ENCODE measurements around the gene MUC5B. TPM values are rescaled to one million over a fixed set of nuclear protein-coding genes. Genes with fewer than 3 reads are reported as not detected.
A peak's percentile ranks its signal among the peaks of the same experiment; 100 is the strongest.

MUC5B gene
- total RNA-seq, 2 donors from 2014 or later: not detected

DNA sequence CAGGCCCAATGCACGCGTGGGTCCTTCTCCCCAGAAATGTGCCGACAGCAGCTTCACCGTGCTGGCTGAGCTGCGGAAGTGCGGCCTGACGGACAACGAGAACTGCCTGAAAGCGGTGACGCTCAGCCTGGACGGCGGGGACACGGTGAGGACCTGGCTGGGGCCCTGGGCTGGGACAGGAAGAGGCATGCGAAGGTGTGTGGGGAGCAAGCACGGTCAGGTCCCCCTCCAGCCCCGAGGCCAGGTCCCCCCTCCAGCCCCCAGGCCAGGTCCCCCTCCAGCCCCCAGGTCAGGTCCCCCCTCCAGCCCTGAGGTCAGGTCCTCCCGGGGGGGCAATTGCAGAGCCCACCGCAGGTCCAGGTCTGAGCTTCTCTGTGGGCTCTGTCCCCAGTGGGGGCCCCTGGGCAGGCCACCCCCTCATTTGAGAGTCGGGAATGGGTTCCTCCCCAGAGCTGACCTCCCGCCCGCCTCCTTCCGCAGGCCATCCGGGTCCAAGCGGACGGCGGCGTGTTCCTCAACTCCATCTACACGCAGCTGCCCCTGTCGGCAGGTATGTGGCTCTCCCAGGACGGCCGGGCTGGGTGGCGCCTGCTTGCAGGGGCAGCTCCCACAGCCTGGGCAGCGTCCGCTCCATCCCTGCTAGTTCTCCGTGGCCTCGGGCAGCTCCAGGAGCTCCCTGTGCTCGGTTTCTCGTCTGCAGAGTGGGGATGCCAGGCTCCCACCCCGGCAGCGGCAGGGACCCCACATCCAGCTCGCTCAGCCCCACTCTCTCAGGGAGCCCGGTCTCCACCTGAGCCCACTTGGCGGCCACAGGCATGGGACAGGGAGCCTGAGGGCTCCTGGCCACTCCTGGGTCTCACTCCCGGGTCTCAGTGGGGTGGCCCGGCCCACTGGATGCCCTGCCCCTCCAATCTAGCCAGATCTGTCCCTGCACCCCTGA, 7.9 kb downstream of the MUC5B start:
- peak; percentile 59 for DNase-seq
- TF ChIP-seq, protein P1, sequence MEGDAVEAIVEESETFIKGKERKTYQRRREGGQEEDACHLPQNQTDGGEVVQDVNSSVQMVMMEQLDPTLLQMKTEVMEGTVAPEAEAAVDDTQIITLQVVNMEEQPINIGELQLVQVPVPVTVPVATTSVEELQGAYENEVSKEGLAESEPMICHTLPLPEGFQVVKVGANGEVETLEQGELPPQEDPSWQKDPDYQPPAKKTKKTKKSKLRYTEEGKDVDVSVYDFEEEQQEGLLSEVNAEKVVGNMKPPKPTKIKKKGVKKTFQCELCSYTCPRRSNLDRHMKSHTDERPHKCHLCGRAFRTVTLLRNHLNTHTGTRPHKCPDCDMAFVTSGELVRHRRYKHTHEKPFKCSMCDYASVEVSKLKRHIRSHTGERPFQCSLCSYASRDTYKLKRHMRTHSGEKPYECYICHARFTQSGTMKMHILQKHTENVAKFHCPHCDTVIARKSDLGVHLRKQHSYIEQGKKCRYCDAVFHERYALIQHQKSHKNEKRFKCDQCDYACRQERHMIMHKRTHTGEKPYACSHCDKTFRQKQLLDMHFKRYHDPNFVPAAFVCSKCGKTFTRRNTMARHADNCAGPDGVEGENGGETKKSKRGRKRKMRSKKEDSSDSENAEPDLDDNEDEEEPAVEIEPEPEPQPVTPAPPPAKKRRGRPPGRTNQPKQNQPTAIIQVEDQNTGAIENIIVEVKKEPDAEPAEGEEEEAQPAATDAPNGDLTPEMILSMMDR (conservative IDR thresholded peaks at IDR 0.05): no peak
- Mint-ChIP-seq H3K9me3 (no peaks in the 10 kb centered on the region), H3K36me3 (ENCODE audit: low read depth) (no peaks in the 10 kb centered on the region), H3K4me1 (no peaks in the 10 kb centered on the region), H3K27me3 (ENCODE audit: insufficient read depth) (no peaks in the 10 kb centered on the region), H3K4me3 (no peak overlapping the region), H3K27ac (no peak overlapping the region)
- Histone ChIP-seq H3K9ac (ENCODE audit: extremely low read depth, low read length, poor library complexity, severe bottlenecking) (no peak overlapping the region), H3K27ac (ENCODE audit: low read depth, low read length) (no peak overlapping the region), H3K4me1 (ENCODE audit: control insufficient read depth, insufficient read depth, low read length) (no peaks in the 10 kb centered on the region), H3K9me3 (ENCODE audit: control insufficient read depth, low read length) (no peaks in the 10 kb centered on the region), H3K27me3 (ENCODE audit: control insufficient read depth, insufficient read depth, low read length, poor library complexity, severe bottlenecking) (no peaks in the 10 kb centered on the region), H3K4me3 (ENCODE audit: low read length) (no peak overlapping the region), H3K36me3 (ENCODE audit: control insufficient read depth, insufficient read depth, low read length) (no peaks in the 10 kb centered on the region)
- WGBS, 2 experiments (ENCODE audit: insufficient coverage in 1 of 2, insufficient read length in 1 of 2): 86 to 91% methylated on average over 23 to 44 of the region's 45 CpGs

DNA sequence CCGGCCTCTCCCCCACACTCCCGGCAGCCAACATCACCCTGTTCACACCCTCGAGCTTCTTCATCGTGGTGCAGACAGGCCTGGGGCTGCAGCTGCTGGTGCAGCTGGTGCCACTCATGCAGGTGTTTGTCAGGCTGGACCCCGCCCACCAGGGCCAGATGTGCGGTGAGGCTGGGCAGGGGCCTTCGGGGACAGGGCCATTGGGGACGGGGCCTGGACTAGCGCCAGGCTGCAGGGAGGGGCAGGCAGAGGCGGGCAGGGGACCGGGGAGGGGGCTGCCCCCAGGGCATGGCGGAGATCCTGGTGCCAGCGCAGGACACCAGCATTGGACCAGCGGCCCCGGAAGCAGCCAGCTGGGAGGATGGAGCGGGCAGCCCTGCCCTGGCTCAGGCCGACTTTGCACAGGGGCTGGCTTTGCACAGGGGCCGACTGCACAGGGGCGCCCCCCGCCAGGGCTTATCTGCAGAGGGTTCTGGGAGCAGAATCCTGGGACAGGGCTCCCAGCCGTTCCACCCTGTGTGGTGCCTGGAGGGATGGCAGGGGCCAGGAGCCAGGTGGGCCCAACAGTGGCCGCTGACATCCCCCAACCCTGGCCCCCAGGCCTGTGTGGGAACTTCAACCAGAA, 8.6 kb downstream of the MUC5B start:
- peak; percentile 39 for DNase-seq
- no peak overlapping the region for H3K27ac ChIP-seq (ENCODE audit: low read depth, low read length)
- H3K9me3 ChIP-seq (ENCODE audit: control insufficient read depth, low read length): no peaks in the 10 kb centered on the region
- TF ChIP-seq, protein P1 (conservative IDR thresholded peaks at IDR 0.05): no peak
- H3K4me3 ChIP-seq (ENCODE audit: low read length): no peak overlapping the region
- H3K27me3 ChIP-seq (ENCODE audit: control insufficient read depth, insufficient read depth, low read length, poor library complexity, severe bottlenecking): no peaks in the 10 kb centered on the region
- no peak overlapping the region for H3K27ac Mint-ChIP-seq
- H3K9ac ChIP-seq (ENCODE audit: extremely low read depth, low read length, poor library complexity, severe bottlenecking): no peak overlapping the region
- no peak overlapping the region for H3K4me3 Mint-ChIP-seq
- H3K4me1 Mint-ChIP-seq: no peaks in the 10 kb centered on the region
- H3K9me3 Mint-ChIP-seq: no peaks in the 10 kb centered on the region
- no peaks in the 10 kb centered on the region for H3K36me3 Mint-ChIP-seq (ENCODE audit: low read depth)
- H3K27me3 Mint-ChIP-seq (ENCODE audit: insufficient read depth): no peaks in the 10 kb centered on the region
- WGBS, 2 experiments (ENCODE audit: insufficient coverage in 1 of 2, insufficient read length in 1 of 2): 87 to 92% methylated on average over 9 to 22 of the region's 22 CpGs
- no peaks in the 10 kb centered on the region for H3K36me3 ChIP-seq (ENCODE audit: control insufficient read depth, insufficient read depth, low read length)
- H3K4me1 ChIP-seq (ENCODE audit: control insufficient read depth, insufficient read depth, low read length): no peaks in the 10 kb centered on the region

GRCh38 chr11:1232021-1232882, 9.4 kb downstream of the MUC5B start:
- Histone ChIP-seq H3K9ac (ENCODE audit: extremely low read depth, low read length, poor library complexity, severe bottlenecking) (no peak overlapping the region), H3K36me3 (ENCODE audit: control insufficient read depth, insufficient read depth, low read length) (no peaks in the 10 kb centered on the region), H3K4me1 (ENCODE audit: control insufficient read depth, insufficient read depth, low read length) (no peaks in the 10 kb centered on the region), H3K4me3 (ENCODE audit: low read length) (no peak overlapping the region), H3K27ac (ENCODE audit: low read depth, low read length) (no peak overlapping the region), H3K9me3 (ENCODE audit: control insufficient read depth, low read length) (no peaks in the 10 kb centered on the region), H3K27me3 (ENCODE audit: control insufficient read depth, insufficient read depth, low read length, poor library complexity, severe bottlenecking) (no peaks in the 10 kb centered on the region)
- Mint-ChIP-seq H3K4me3 (no peak overlapping the region), H3K27me3 (ENCODE audit: insufficient read depth) (no peaks in the 10 kb centered on the region), H3K9me3 (no peaks in the 10 kb centered on the region), H3K36me3 (ENCODE audit: low read depth) (no peaks in the 10 kb centered on the region), H3K4me1 (no peaks in the 10 kb centered on the region), H3K27ac (no peak overlapping the region)
- TF ChIP-seq, protein P1 (conservative IDR thresholded peaks at IDR 0.05): no peak
- WGBS, 2 experiments (ENCODE audit: insufficient coverage in 1 of 2, insufficient read length in 1 of 2): 89 to 97% methylated on average over 17 to 46 of the region's 46 CpGs
- no peak for DNase-seq
